ENCODE data around the gene SIAE. TPM values are rescaled to one million over a fixed set of nuclear protein-coding genes. Genes with fewer than 3 reads are reported as not detected.

The SIAE gene
- total and polyA plus RNA-seq, 2 of the 4 experiments (the other 2 are of a cell fraction) = 4.7 to 12.0 TPM

DNA sequence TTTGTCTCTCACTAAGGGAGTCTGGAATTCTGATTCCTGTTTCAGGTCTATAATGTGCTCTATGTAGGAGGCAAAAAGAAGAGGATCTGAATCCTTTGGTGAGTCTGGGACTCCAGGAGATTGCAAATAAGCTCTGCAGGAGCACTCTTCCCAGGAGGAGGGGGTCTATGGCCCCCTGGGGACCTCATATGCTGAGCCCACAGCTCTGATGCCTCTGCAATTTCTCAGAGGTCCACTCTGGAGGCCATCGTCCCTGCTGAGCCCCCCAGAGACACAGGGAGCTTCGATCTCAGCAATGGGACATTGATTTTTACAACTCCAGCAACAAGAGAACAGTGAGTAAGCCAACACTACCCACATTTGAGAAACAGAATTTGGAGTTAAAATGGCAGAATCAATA is 46.0 kb upstream of the SIAE start:
- no peak for DNase-seq

More for the DNA sequence above, 46.0 kb upstream of the SIAE start:
- no peaks in the 10 kb centered on the region for H3K79me1 ChIP-seq (ENCODE audit: low read depth in 1 of 2, low read length in 2 of 2)
- H3K9me3 ChIP-seq (ENCODE audit: control insufficient read depth, insufficient read depth, low read length) = no peaks in the 10 kb centered on the region
- no peak overlapping the region for H3K4me3 ChIP-seq (ENCODE audit: insufficient read depth, low read depth, low read length)
- H2AK5ac ChIP-seq (ENCODE audit: low read depth, low read length) = no peak overlapping the region
- no peak overlapping the region for H3K56ac ChIP-seq (ENCODE audit: extremely low read depth, insufficient read depth, low read length)
- H3K18ac ChIP-seq (ENCODE audit: low read depth, low read length) = no peak overlapping the region
- POLR2A ChIA-PET (ENCODE audit: unreplicated experiment) = no interaction called here
- in situ Hi-C loops (cut with MboI; ENCODE audit: low sequenced_read_pairs) (no loop called here), dilution Hi-C loops (cut with HindIII; ENCODE audit: low sequenced_read_pairs, unreplicated experiment) (no loop called here), intact Hi-C loops (cut with micrococcal nuclease) (loop anchor here (5.0 kb wide), 1 partner anchor 42 kb away; no protein-coding TSS in a partner anchor)
- H4K20me1 ChIP-seq (ENCODE audit: insufficient read depth, low read length) = no peaks in the 10 kb centered on the region
- H2BK20ac ChIP-seq (ENCODE audit: low read depth, low read length) = no peak overlapping the region
- TF ChIP-seq NFE2L2 (IDR thresholded peaks at IDR 0.05; ENCODE audit: low read depth, low read length) (no peak), CEBPB (IDR thresholded peaks at IDR 0.05; ENCODE audit: low read depth, low read length) (no peak), BHLHE40 (IDR thresholded peaks at IDR 0.05; ENCODE audit: low read depth, low read length) (no peak), RCOR1 (IDR thresholded peaks at IDR 0.05; ENCODE audit: insufficient replicate concordance, low read length) (no peak), FOS (IDR thresholded peaks at IDR 0.05; ENCODE audit: low read depth, low read length) (no peak), CHD1 (IDR thresholded peaks at IDR 0.05; ENCODE audit: low read depth, low read length) (no peak), MAFK (IDR thresholded peaks at IDR 0.05; ENCODE audit: low read depth, low read length) (no peak), USF2 (IDR thresholded peaks at IDR 0.05; ENCODE audit: low read depth, low read length) (no peak), RFX5 (IDR thresholded peaks at IDR 0.05; ENCODE audit: low read depth, low read length) (no peak), POLR2A (IDR thresholded peaks at IDR 0.05; ENCODE audit: low read depth, low read length) (no peak), MXI1 (IDR thresholded peaks at IDR 0.05; ENCODE audit: borderline replicate concordance, low read depth, low read length) (no peak), CTCF (conservative IDR thresholded peaks at IDR 0.05; ENCODE audit: low read depth, low read length) (no peak), ELK1 (IDR thresholded peaks at IDR 0.05; ENCODE audit: borderline replicate concordance, low read depth, low read length) (no peak), MAZ (IDR thresholded peaks at IDR 0.05; ENCODE audit: borderline replicate concordance, low read depth, low read length) (no peak), SMC3 (IDR thresholded peaks at IDR 0.05; ENCODE audit: low read depth, low read length) (no peak), RAD21 (IDR thresholded peaks at IDR 0.05; ENCODE audit: low read length) (no peak)
- H4K91ac ChIP-seq (ENCODE audit: insufficient read depth, low read depth, low read length) = no peak overlapping the region
- peaks cover 38% of the 10 kb centered on the region for H3K27me3 ChIP-seq (ENCODE audit: control insufficient read depth, insufficient read depth, low read length)
- no peak overlapping the region for H3K4ac ChIP-seq (ENCODE audit: low read depth, low read length)
- CTCF ChIA-PET = no interaction called here
- H3K23ac ChIP-seq (ENCODE audit: low read depth, low read length) = no peak overlapping the region
- H2BK15ac ChIP-seq (ENCODE audit: low read depth, low read length) = no peak overlapping the region
- no peak overlapping the region for H2BK5ac ChIP-seq (ENCODE audit: low read depth, low read length, poor library complexity, severe bottlenecking)
- no TSS peak for BruUV-seq (replicated peaks)
- no peak overlapping the region for H3K14ac ChIP-seq (replicated peaks; ENCODE audit: low read depth, low read length)
- no peak overlapping the region for H3K4me2 ChIP-seq (ENCODE audit: low read depth, low read length)
- H3K4me1 ChIP-seq (ENCODE audit: control insufficient read depth, insufficient read depth, low read length) = peaks cover 3% of the 10 kb centered on the region
- H2AFZ ChIP-seq (replicated peaks; ENCODE audit: low read length, poor library complexity) = no peak overlapping the region
- no peak overlapping the region for H4K5ac ChIP-seq (ENCODE audit: low read depth, low read length)
- no peak overlapping the region for H3K9ac ChIP-seq (ENCODE audit: low read depth, low read length)
- H3K27ac ChIP-seq (ENCODE audit: insufficient read depth, low read length) = no peak overlapping the region
- no peaks in the 10 kb centered on the region for H3K36me3 ChIP-seq (ENCODE audit: control insufficient read depth, insufficient read depth, low read length)
- ATAC-seq (ENCODE audit: low read depth) = no peak
- no peak overlapping the region for H4K8ac ChIP-seq (ENCODE audit: low read depth in 2 of 2, low read length in 2 of 2)
- no peak overlapping the region for H2BK120ac ChIP-seq (ENCODE audit: low read depth, low read length)
- H3K9me1 ChIP-seq (ENCODE audit: insufficient read depth, low read length) = no peaks in the 10 kb centered on the region
- no peak overlapping the region for H2AK9ac ChIP-seq (replicated peaks; ENCODE audit: low read depth, low read length, poor library complexity)
- no CpG with 5 or more reads among the region's 2 CpGs for WGBS, 2 experiments (ENCODE audit: extremely low coverage in 2 of 2, insufficient read length in 1 of 2)
